HG03342 (cell line): ENCODE data around the gene RAB31.

ENCODE experiments used
- ATAC-seq: cut with Tn5 transposase; IDR thresholded peaks from one replicate; pipeline ENCODE4 v1.9.1; 2021; ENCODE audit warnings: mild to moderate bottlenecking, moderate library complexity; ENCODE audit not compliant: unreplicated experiment

RAB31 gene

GRCh38 chr18:9831036-9831722 is 123.1 kb downstream of the RAB31 start:
- no peak for ATAC-seq

DNA sequence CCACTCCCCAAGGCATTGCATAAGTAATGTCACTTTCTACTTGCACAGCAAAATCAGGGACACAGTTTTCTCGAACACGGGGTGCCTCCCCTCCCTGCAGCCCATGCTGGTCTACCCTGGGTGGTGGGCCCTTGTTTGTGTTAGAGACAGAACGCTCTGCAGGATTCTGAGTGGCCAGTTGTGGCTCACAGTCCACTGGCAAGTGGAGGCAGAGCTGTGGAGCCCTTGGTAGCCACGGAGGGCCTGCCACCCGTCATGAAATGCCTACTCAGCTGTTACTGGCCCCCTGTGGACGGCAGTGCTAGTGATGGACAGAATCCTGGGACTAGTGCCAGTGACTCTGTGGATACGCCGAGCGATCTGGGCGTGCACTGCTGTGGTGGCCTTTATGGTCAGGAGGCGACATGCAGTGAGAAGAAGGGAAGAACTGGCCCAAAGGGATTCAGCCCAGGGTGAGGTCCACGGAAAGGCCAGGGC is 123.7 kb downstream of the RAB31 start:
- ATAC-seq, result no peak

DNA sequence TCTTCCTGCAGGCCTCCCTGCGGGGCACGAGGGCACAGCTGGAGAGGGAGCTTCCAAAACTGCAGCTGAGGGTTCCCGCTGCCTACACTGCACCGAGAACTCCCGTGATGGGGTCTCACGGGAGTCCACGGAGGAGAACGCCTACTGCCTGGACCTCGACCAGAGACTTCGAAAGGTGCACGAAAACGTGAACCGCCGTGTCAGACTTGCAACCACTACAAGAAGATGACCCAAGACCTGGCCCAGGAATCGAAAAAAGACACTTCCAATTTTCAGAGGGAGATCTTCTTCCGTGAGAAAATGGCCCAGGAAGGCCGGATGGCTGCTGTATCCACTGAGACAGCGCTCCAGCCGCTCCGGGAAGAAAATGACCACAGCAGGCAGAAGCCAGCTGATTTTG is 124.8 kb downstream of the RAB31 start:
- no peak for ATAC-seq

DNA sequence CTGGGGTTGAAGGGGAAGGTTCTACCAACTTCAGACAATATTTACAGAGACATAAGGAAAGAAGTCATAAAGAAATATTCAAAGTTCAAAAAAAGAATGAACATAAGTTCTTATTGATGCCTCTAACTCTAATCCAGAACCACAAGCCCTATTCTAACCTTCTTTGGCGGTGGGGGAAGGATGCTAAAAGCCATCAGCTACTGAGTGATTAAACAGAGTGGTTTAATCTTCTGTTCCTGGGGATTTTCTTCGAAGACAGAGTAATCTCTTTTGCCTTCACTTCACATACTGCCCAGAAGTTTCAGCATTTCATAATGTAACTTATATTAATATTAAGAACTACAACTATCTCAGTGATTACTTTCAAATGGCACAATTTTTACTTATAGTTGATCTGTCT is 126.5 kb downstream of the RAB31 start:
- ATAC-seq, result no peak

- ATAC-seq, result no peak
These were observed 127.1 kb downstream of the RAB31 start for GRCh38 chr18:9835113-9835755.

DNA sequence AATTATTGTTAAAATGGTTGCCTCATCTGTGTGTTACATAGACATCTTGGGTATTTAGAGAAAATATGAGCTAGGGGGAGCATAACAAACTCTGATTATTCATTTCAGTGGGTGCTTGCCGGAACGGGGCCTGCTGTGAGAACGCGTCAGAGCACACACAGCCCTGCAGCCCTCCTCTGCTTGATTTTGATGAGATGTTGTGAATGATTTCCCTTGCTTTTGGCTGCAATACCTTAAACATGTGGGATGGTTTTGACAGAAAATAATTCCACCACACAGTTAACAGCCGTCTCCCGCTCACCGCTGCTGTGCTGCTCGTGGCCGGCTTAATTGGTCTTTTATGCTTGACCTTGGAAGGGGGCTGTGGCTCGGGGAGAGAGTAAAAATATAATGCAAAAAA is 127.7 kb downstream of the RAB31 start:
- ATAC-seq, result no peak

DNA sequence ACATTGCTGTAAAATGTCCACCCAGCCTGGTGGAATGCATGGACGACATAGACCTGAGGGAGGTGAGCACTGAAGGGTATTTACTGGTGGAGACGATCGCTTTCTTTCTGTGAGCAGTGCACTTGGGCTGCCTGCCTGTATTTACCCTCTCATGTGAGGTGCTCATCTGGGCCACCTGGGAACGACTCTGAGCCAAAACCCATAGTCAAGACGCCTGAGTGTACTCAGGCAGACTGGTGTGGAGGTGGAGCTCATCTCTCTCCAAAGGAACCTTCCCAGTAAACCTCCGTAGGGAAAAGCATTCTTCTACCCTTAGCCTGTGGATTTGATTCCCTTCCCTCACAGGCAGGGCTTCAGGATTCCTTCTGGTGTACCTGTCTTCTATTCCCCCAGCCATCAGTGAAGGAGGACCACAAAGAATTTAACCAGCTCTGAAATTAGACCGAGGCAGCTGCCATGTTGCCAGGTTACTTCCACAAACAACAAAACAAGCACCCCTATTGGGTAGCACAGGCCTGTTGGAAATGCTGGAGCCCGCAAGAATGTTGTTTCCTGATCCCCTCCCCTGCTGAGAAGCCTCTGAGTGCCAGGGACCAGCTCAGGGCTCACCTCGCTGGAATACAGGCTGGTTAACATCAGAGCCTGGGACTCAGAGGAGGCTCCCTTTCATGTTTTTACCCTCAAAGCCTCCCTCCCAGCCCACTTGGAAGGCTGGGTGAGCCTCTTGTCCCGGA is 130.2 kb downstream of the RAB31 start:
- no peak for ATAC-seq

- ATAC-seq, result no peak
These were observed 131.1 kb downstream of the RAB31 start for GRCh38 chr18:9839211-9839610.

GRCh38 chr18:9839853-9840252 is 131.8 kb downstream of the RAB31 start:
- ATAC-seq, result no peak

DNA sequence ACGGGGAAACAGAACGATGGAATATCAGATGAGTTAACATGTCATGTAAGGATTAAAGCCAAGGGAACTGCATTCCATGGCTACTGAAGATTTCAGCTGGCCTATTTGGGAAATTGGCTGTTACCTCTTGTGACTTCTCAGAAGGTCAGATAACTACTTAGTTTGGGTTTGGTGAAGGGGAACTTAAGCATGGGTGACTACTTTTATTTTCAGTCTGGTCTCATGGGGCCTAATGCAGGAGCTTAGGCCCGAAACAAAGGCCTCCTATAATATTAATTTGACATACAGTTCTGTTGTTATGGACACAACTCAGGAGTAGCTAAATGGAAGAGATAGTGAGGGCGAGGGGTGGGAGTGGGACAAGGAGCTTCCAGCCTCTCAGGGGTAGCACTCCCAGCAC is 133.7 kb downstream of the RAB31 start:
- no peak for ATAC-seq

- ATAC-seq, result no peak
These were observed 134.3 kb downstream of the RAB31 start for GRCh38 chr18:9842448-9842847.

DNA sequence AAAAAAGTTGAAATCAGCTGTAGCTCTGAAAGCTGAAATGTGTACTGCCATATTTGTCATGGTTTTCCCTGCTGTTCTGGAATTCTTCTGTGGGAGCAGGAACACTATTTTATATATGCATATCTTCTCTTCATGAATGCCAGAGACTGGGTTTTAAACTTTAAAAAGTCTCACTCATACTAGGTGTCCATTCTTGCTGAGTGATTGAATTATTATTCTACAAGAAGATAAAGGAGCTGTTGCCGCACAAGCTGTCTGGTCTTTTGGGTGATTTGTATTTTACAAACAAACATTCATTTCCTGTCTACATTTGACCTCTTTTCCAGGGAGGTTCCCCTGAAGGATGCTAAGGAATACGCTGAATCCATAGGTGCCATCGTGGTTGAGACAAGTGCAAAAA is 137.2 kb downstream of the RAB31 start:
- ATAC-seq, result no peak

DNA sequence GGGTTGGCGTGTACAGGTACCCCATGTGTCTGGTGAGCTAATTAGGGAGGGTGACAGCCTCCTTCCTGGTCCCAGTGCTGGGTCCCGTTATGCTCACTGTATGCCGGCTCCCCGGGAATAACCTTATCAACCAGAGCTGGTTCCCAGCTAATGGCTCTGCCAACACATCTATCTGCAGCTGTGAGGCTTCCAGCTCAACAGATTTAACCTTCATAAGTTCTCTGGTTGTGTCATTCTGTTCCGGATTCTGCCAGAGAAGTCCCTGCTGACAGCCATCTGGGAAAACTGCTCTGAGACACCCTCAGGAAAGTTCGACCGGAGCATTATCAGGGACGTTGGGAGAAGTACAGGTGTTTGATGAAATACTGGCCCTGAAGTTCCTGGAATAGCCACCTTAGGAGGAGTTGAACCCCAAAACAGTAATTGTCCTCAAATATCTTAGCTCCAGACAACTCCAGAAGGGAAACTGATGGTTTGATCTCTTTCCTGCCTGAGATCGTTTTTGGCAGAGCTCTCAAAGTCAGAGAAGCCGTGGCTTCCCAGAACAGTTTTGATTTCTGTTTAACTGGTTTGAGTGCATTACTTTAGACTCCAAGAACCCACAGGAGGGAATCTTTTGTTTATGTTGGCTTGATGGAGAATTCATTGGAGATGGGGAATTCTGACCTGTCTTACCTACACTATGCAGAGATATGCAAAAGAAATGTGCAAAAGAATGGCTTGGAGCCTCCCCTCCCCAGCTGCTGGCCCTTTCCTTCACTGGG is 138.2 kb downstream of the RAB31 start:
- ATAC-seq, result no peak

DNA sequence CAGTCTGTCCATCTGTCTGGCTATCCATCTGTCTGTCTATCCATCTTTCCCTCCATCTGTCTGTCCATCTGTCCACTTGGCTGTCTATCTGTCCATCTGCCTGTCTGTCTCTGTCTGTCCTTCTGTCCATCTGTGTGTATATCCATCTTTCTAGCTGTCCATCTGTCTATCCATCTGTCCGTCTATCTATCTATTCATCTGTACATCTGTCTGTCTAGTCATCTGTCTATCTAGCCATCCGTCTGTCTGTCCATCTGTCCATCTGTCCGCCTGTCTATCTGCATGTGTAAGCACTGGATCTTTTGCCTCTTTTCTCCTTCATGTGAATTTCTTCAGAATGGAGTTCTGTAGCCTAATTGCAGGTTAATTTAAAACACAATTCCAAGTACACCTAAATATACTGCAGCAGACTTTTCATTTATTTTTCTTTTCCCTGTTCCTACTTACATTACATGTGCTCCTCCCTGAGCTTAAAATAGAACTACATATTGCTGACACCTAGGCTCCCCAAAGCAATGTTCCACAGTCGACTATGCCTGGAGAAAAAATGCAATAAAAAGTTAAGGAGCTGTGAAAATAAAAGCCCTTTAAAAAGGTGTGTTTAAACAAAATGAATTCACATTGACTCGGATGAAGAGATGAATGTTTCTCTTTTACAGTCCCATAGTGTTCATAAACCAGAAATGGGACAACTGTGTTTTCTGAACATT is 140.2 kb downstream of the RAB31 start:
- ATAC-seq, result no peak

GRCh38 chr18:9849407-9850283 is 141.5 kb downstream of the RAB31 start:
- no peak for ATAC-seq

DNA sequence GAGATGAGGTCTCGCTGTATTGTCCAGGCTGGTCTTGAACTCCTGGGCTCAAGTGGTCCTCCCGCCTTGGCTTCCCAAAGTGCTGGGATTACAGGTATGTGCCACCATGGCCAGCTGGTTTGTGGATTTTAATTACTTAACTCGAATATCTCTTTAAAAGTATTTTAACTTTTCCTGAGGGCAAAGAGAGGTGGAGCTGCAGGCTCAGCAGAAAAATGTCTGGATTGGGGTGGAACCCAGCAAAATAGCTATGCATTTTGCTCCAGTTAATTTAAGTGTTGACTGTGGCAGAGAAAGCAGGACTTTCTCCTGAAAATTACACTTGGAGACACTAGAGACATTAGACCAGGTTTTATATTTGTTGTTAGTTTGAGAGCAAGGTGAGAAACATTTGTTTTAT is 142.2 kb downstream of the RAB31 start:
- no peak for ATAC-seq

DNA sequence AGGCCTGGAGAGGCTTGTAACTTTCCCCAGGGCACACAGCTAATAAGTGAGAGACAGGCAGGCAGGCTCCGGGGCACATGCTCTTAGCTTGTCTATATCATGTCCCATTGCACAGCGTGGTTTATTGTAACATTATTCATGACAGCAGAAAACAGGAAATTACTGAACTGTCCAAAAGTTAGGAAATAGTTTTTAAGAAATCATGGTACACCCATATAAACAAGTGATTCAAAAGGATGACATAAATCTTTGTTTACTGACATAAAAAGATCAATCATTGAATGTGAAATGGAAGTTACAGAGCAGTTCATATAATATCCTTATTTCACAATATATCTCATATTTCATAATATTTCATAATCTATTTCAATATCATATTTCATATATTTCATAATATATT is 143.4 kb downstream of the RAB31 start:
- no peak for ATAC-seq

DNA sequence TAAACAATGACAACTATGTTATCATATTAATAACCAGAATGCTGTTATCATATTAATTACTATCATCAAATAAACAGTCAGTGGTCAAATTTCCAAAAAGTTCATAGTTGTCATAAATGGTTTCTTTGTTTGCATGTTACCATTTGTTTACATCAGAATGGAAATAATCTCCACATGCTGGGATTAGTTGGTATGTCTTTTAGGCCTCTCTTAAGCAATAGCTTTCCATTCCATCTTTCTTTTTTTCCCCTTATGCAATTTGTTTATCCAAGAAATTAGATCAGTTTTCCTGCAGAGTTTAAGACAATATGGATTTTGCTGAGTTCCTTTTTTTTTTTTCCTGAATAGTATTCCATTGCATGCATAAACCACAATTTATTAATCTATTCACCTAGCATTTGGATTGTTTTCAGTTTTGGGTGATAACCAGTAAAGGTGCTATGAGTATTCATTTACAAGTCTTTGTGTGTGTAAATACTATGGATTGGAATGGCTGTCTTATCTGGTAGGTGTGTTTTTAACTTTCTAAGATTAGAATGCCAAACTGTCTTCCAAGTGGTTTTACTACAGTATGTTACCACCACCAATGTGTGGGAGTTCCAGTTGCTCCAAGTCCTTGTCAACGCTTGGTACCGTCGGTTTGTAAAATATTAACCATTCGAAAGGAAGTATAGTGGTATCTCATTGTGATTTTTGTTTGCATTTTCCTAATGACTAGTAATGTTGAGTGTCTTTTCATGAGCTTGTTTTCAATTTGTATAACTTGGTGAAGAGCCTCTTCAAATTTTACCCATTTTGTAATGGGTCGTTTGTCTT is 144.4 kb downstream of the RAB31 start:
- no peak for ATAC-seq
